ENCODE data around the gene TJP1.
"Not testable (repeated sequence)": the region's sequence is repeated elsewhere in the genome, so short reads cannot be mapped to it uniquely, and the experiment has no call there.

Gene TJP1

GRCh38 chr15:29749365-29750086 is 72.7 kb downstream of the TJP1 start:
- DNase-seq = no peak

- DNase-seq = no peak
Measured at GRCh38 chr15:29747837-29748417, 74.3 kb downstream of the TJP1 start.

GRCh38 chr15:29743475-29743874 is 78.8 kb downstream of the TJP1 start:
- no peak for DNase-seq

GRCh38 chr15:29740692-29741311 is 81.5 kb downstream of the TJP1 start:
- DNase-seq = no peak

GRCh38 chr15:29736744-29737020 is 85.6 kb downstream of the TJP1 start:
- no peak for DNase-seq

- no peak for DNase-seq
Measured at GRCh38 chr15:29736012-29736743, 86.1 kb downstream of the TJP1 start.

- no peak for DNase-seq
Measured at GRCh38 chr15:29734917-29735572, 87.2 kb downstream of the TJP1 start.

GRCh38 chr15:29731865-29732264 is 90.4 kb downstream of the TJP1 start:
- DNase-seq = no peak

GRCh38 chr15:29730471-29730870 is 91.8 kb downstream of the TJP1 start:
- not testable (repeated sequence) for DNase-seq

GRCh38 chr15:29728418-29728817 is 93.8 kb downstream of the TJP1 start:
- no peak for DNase-seq

GRCh38 chr15:29727871-29728270 is 94.4 kb downstream of the TJP1 start:
- no peak for DNase-seq

- no peak for DNase-seq
Measured at GRCh38 chr15:29726553-29726952, 95.7 kb downstream of the TJP1 start.

- no peak for DNase-seq
Measured at GRCh38 chr15:29724026-29724425, 98.2 kb downstream of the TJP1 start.

- DNase-seq = no peak
Measured at GRCh38 chr15:29713784-29714183, 108.5 kb downstream of the TJP1 start.

GRCh38 chr15:29712149-29712885 is 110.0 kb downstream of the TJP1 start:
- DNase-seq = no peak

- DNase-seq = no peak
Measured at GRCh38 chr15:29711531-29711930, 110.7 kb downstream of the TJP1 start.

- no peak for DNase-seq
Measured at GRCh38 chr15:29708519-29708918, 113.7 kb downstream of the TJP1 start.

GRCh38 chr15:29704950-29705597 is 117.2 kb downstream of the TJP1 start:
- no peak for DNase-seq

- DNase-seq = no peak
Measured at GRCh38 chr15:29701151-29701550, 121.1 kb downstream of the TJP1 start.

- no peak for DNase-seq
Measured at GRCh38 chr15:29700296-29700695, 122.0 kb downstream of the TJP1 start.

GRCh38 chr15:29699791-29700190 is 122.5 kb downstream of the TJP1 start:
- no peak for DNase-seq

GRCh38 chr15:29698030-29698701 is 124.1 kb downstream of the TJP1 start:
- no peak for DNase-seq

Measured in CD4-positive, alpha-beta T cell treated with Interleukin-17A for 1 hour (primary cell).